Right ventricle myocardium superior (tissue), 1 donor: Measurements from ENCODE around the gene HAUS3. TPM values are rescaled to one million over a fixed set of nuclear protein-coding genes. Genes with fewer than 3 reads are reported as not detected.

Experiments used
- ATAC-seq: fragments of 200-7000 bp; cut with Tn5 transposase; one replicate; pipeline ENCODE4 v1.9.1; 2020; ENCODE audit warnings: mild to moderate bottlenecking; ENCODE audit not compliant: poor library complexity
- DNase-seq: peaks from one replicate; pipeline ENCODE4 v3.0.0-alpha.2; 2020
- intact Hi-C: fragments of 100-400 bp; cut with DNase I; formaldehyde crosslinking; loops from one replicate; pipeline ENCODE4 v1.11.2; 2022
- total RNA-seq: library from RNA; stranded (reverse); fragmentation: NEBNext Ultra II Directional; extraction: Animal tissue kit (Norgen Biotek cat#: 25700); gene quantifications from one replicate; pipeline ENCODE4 v1.2.1, GENCODE V29; 2021
- donor health status: DM: no; HTN: yes; CAD: no; lungs with severe emphysema.

HAUS3 gene
- total RNA-seq, 1 donor from 2014 or later, result 5.7 TPM

- ATAC-seq (no peak), DNase-seq (no peak)
- intact Hi-C loops, result no loop called here
These were observed 47.4 kb downstream of the HAUS3 start for GRCh38 chr4:2194496-2194895.

GRCh38 chr4:2193326-2193725 is 48.6 kb downstream of the HAUS3 start:
- ATAC-seq, result no peak
- intact Hi-C loops, result no loop called here
- DNase-seq, result no peak

- ATAC-seq (no peak), DNase-seq (no peak)
- intact Hi-C loops, result no loop called here
These were observed 55.1 kb downstream of the HAUS3 start for GRCh38 chr4:2186865-2187172.

GRCh38 chr4:2186133-2186864 is 55.6 kb downstream of the HAUS3 start:
- intact Hi-C loops, result no loop called here
- no peak for DNase-seq
- no peak for ATAC-seq

- DNase-seq (no peak), ATAC-seq (no peak)
- intact Hi-C loops, result no loop called here
These were observed 58.5 kb downstream of the HAUS3 start for GRCh38 chr4:2183394-2183793.

- ATAC-seq, result no peak
- intact Hi-C loops, result no loop called here
These were observed 58.9 kb downstream of the HAUS3 start for GRCh38 chr4:2182994-2183393.

GRCh38 chr4:2180410-2180809 is 61.5 kb downstream of the HAUS3 start:
- intact Hi-C loops, result no loop called here
- no peak for DNase-seq
- no peak for ATAC-seq

More at GRCh38 chr4:2182994-2183393, 58.9 kb downstream of the HAUS3 start:
- no peak for DNase-seq

GRCh38 chr4:2179717-2180116 is 62.2 kb downstream of the HAUS3 start:
- no peak for ATAC-seq
- DNase-seq, result no peak
- intact Hi-C loops, result no loop called here

GRCh38 chr4:2178986-2179385 is 62.9 kb downstream of the HAUS3 start:
- DNase-seq, result no peak
- intact Hi-C loops, result no loop called here
- no peak for ATAC-seq

Other genes starting within 250 kb of the HAUS3 start
- 10.4 TPM for gene NELFA, start 233.1 kb downstream of the HAUS3 start, total RNA-seq
- gene NAT8L, start 182.8 kb downstream of the HAUS3 start, total RNA-seq, result 1.00 TPM
- 2.3 TPM for gene POLN, start within 50 bp of the HAUS3 start, total RNA-seq
- 31.5 TPM for gene MXD4, start 20.0 kb upstream of the HAUS3 start, total RNA-seq
- gene ZFYVE28, start 176.5 kb upstream of the HAUS3 start, total RNA-seq, result 6.7 TPM
- not detected for gene CFAP99, start 176.8 kb upstream of the HAUS3 start, total RNA-seq
- 22.3 TPM for gene RNF4, start 227.0 kb upstream of the HAUS3 start, total RNA-seq